Inflammatory macrophage treated with lipopolysaccharide for 1 hour (primary cell): Measurements from ENCODE around the gene RNF4.
"Not testable (repeated sequence)": the region's sequence is repeated elsewhere in the genome, so short reads cannot be mapped to it uniquely, and the experiment has no call there.

Experiments used
- DNase-seq, 2 donors: peaks; one replicate each; pipeline ENCODE4 v3.0.0-alpha.2; 2020 to 2022

Gene RNF4

GRCh38 chr4:2468456-2469191, at the start of gene RNF4:
Gene RNF4, plus strand, starts transcription at chr4:2469106. Its CDS starts 21,388 bp downstream, at chr4:2490494.
- peak; percentile 97 to 98 for DNase-seq

- peak; percentile 56 to 65 for DNase-seq
Observed at GRCh38 chr4:2419814-2420213, 49.1 kb upstream of the RNF4 start.

GRCh38 chr4:2421928-2422327, 47.0 kb upstream of the RNF4 start:
- DNase-seq: no peak

GRCh38 chr4:2423066-2423465, 45.8 kb upstream of the RNF4 start:
- DNase-seq: no peak

GRCh38 chr4:2423695-2424094, 45.2 kb upstream of the RNF4 start:
- DNase-seq: no peak

- DNase-seq: no peak
Observed at GRCh38 chr4:2424581-2424980, 44.3 kb upstream of the RNF4 start.

GRCh38 chr4:2425386-2426068, 43.4 kb upstream of the RNF4 start:
- no peak for DNase-seq

- no peak for DNase-seq
Observed at GRCh38 chr4:2426069-2426397, 42.9 kb upstream of the RNF4 start.

- no peak for DNase-seq
Observed at GRCh38 chr4:2426711-2427275, 42.1 kb upstream of the RNF4 start.

- DNase-seq: no peak
Observed at GRCh38 chr4:2427383-2428334, 41.2 kb upstream of the RNF4 start.

GRCh38 chr4:2428496-2429213, 40.3 kb upstream of the RNF4 start:
- DNase-seq: no peak

GRCh38 chr4:2429945-2430757, 38.8 kb upstream of the RNF4 start:
- DNase-seq: not testable (repeated sequence)

GRCh38 chr4:2432004-2432403, 36.9 kb upstream of the RNF4 start:
- no peak for DNase-seq

- DNase-seq: no peak
Observed at GRCh38 chr4:2432991-2433530, 35.8 kb upstream of the RNF4 start.

- DNase-seq: no peak
Observed at GRCh38 chr4:2433609-2434350, 35.1 kb upstream of the RNF4 start.

GRCh38 chr4:2434420-2434819, 34.5 kb upstream of the RNF4 start:
- DNase-seq: no peak

- no peak for DNase-seq
Observed at GRCh38 chr4:2436301-2436700, 32.6 kb upstream of the RNF4 start.

- no peak for DNase-seq
Observed at GRCh38 chr4:2436761-2437474, 32.0 kb upstream of the RNF4 start.

- DNase-seq: no peak
Observed at GRCh38 chr4:2437475-2438215, 31.3 kb upstream of the RNF4 start.
